C4-2B (cell line): ENCODE data around the gene ARHGAP5.
A peak's percentile ranks its signal among the peaks of the same experiment; 100 is the strongest.

ENCODE experiments used
- CTCF ChIP-seq: fragments of 450-650 bp; conservative IDR thresholded peaks from 2 replicates; pipeline ENCODE4 v1.5.1; 2017; ENCODE audit warnings: mild to moderate bottlenecking
- ZFX ChIP-seq: fragments of 450-650 bp; IDR thresholded peaks from 2 replicates; pipeline ENCODE4 v1.6.1; 2017

DNA sequence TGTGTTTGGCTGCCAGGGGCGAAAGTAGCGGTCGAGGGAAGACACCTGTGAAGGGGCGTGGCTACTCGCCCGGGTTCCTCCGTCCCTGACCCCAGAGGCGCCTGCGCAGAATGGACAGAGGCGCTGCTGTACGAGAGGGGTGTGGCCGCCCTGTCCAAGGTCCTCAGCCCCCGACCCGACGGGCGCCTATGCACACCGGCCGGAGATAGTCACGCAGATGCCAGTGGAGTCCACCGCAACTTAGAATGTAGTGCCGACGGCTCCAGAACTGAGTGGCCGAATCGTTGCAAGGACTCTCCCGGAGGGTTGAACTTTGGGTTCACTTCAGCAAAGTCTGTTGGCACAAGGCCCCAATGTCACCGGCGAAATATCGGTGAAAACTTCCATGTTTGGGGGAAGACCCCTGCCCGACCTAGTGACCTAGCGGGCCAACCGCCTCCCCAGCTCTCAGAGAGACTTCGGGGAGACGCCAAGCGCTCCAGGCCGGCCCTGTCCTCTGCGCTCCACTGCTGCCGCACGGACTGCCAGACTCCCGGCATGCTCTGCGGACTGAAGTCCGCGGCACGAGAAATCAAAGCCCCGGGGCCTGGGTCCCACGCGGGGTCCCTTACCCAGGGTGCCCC is 124.2 kb downstream of the ARHGAP5 start:
- TF ChIP-seq CTCF (no peak), ZFX (peak; percentile 60)
